Measurements from ENCODE around the gene PKN3.

DNA sequence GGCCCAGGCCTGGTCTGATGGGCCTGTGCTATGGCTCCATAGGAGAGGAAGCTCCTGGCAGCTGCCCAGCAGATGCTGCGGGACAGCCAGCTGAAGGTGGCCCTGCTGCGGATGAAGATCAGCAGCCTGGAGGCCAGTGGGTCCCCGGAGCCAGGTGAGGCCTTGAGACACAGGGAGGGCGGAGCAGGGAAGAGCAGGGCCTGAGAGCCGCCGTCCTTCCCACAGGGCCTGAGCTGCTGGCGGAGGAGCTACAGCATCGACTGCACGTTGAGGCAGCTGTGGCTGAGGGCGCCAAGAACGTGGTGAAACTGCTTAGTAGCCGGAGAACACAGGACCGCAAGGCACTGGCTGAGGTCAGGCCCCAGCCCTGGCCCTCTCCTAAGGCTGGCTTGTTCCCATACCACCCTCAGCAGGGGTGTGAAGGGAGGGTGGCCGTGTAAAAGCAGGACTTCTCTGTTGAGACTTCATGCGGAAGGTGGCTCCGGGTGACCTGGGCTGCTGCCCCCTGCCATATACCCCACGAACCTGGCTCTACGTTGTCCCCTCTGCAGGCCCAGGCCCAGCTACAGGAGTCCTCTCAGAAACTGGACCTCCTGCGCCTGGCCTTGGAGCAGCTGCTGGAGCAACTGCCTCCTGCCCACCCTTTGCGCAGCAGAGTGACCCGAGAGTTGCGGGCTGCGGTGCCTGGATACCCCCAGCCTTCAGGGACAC, 4.5 kb downstream of the PKN3 start:
- TF ChIP-seq GATA2 (IDR thresholded peaks at IDR 0.05; ENCODE audit: low read depth, low read length) (no peak), GATA3 (IDR thresholded peaks at IDR 0.05; ENCODE audit: low read depth, low read length) (no peak)

All from SH-SY5Y (cell line).